Uterus (tissue), 2 donors: Measurements from ENCODE around the gene TOP3B.

Source experiments
- POLR2A ChIP-seq, 2 donors: fragments of 450-650 bp; IDR thresholded peaks; one replicate each; pipeline ENCODE4 v1.6.1; 2016; ENCODE audit warnings: antibody characterized with exemption in 2 of 2, mild to moderate bottlenecking in 1 of 2, moderate library complexity in 1 of 2
- TF ChIP-seq, protein P1 (sequence below), 4 experiments: fragments of 200-600 bp in 2 of 4; fragments of 450-650 bp in 2 of 4; sonication (generic) in 2 of 4; IDR thresholded peaks; one replicate each; pipeline ENCODE4 v1.5.1; 2016 to 2019; ENCODE audit warnings: antibody characterized with exemption in 4 of 4, mild to moderate bottlenecking in 2 of 4, moderate library complexity in 1 of 4

DNA sequence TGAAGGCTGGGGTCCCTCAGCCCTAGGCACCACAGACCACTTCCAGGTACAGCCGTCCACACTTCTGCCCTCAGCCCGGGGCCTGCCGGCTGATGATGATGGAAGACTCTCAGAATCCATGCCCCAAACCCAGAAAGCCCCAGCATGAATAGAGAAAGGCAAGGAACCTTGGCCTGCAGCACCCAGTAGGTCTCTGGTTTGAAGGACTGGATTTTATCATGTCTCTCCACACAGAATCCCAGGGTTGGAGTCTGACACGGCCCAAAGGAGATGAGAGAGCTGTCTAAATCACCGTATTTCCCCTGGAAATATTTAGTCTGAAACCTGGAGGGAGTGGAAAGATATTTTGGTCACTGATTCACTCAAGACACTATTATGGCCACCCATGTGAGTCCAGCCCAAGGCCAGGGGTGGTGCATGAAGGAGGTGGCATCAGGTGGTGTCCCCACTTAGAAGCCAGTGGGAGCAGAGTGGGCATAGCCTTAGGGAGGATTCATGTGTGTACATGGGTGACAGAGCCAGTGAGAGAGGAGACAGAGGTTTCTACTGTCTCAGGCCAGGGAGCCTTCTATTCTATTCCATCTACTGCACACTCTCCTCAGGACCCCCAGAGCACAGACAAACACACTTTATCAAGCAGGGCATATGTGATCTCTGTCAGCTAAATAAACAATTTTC lies 14.0 kb downstream of the TOP3B start:
- TF ChIP-seq, protein P1, sequence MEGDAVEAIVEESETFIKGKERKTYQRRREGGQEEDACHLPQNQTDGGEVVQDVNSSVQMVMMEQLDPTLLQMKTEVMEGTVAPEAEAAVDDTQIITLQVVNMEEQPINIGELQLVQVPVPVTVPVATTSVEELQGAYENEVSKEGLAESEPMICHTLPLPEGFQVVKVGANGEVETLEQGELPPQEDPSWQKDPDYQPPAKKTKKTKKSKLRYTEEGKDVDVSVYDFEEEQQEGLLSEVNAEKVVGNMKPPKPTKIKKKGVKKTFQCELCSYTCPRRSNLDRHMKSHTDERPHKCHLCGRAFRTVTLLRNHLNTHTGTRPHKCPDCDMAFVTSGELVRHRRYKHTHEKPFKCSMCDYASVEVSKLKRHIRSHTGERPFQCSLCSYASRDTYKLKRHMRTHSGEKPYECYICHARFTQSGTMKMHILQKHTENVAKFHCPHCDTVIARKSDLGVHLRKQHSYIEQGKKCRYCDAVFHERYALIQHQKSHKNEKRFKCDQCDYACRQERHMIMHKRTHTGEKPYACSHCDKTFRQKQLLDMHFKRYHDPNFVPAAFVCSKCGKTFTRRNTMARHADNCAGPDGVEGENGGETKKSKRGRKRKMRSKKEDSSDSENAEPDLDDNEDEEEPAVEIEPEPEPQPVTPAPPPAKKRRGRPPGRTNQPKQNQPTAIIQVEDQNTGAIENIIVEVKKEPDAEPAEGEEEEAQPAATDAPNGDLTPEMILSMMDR (IDR thresholded peaks at IDR 0.05): no peak
- no peak for TF ChIP-seq POLR2A (IDR thresholded peaks at IDR 0.05)
